NCI-H446 treated with DMSO at 0.1 percent for 48 hours (cell line): ENCODE data around the gene HSF5.
"Not testable (repeated sequence)": the region's sequence is repeated elsewhere in the genome, so short reads cannot be mapped to it uniquely, and the experiment has no call there.

Experiments
- DNase-seq: peaks from one replicate; lab custom pipeline; 2025; lab: John Stamatoyannopoulos, UW

The HSF5 gene

GRCh38 chr17:58481798-58482197 is 6.4 kb downstream of the HSF5 start:
- not testable (repeated sequence) for DNase-seq

DNA sequence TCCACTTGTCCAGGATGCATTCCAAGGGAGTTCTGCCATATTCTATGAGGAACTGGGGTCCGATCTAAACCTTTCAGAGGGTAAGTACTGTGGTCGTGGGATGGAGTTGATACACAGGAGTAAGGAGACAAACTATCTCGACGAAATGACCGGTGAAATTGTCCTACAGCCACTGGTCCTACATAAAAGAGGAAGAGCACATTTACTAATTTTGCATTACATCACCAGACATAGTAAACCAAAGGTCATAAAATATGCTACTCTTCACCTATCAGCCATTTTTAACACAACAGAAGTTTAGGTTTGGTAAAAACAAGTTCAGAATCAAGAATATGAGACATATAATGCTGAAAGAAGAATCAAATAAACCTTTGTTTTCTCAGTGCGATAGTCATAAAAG is 8.1 kb downstream of the HSF5 start:
- DNase-seq = no peak

DNA sequence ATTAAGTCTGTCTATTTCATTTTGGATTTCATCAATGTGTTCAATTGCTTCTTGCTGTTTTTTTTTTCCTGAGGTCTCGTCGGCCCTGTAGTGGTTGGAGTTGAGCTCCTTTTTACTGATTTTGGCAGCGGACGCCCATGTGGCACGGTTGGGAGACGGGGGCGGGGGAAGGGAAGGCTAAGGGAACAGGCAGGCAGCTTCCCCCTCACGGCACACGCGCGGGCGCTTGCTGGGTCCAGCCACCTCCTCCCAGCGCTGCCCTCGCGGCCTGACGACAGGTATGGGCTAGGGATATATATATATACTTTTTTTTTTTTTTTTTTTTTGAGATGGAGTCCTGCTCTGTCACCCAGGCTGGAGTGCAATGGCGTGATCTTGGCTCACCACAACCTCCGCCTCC is 11.4 kb downstream of the HSF5 start:
- DNase-seq = no peak

GRCh38 chr17:58475985-58476384 is 12.2 kb downstream of the HSF5 start:
- DNase-seq = no peak

DNA sequence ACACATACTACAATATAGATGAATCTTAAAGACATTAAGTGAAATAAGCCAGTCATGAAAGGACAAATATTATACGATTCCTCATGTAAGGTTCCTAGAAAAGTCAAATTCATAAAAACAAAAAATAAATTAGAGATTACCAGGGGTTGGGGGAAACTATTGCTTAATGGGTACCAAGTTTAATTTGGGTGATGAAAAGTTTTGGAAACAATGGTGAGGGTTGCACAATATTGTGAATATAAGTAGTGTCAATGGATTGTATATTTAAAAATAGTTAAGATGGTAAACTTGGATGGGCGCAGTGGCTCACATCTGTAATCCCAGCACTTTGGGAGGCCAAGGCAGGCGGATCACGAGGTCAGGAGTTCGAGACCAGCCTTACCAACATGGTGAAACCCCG is 17.9 kb downstream of the HSF5 start:
- DNase-seq = no peak

DNA sequence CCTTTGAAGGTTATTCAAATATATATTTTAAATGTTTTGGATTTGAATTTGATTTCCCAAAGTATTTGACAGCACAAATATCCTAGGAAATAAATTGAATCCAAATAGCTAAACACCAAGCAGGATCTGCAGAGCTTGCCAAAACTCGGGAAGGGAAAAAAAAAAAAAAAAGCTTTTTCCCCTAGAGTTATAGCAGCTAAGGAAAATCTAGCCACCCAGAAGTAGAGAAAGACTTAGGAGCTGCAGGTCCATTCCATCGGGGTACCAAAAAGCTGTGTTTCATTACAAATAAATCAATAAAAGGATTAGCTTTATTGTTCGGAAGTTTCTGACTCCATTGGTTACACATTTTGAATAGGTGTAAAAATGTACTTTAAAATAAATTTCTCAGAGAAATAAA is 19.3 kb downstream of the HSF5 start:
- no peak for DNase-seq

GRCh38 chr17:58455491-58455890 is 32.7 kb downstream of the HSF5 start:
- no peak for DNase-seq

GRCh38 chr17:58452738-58453137 is 35.5 kb downstream of the HSF5 start:
- DNase-seq = no peak

DNA sequence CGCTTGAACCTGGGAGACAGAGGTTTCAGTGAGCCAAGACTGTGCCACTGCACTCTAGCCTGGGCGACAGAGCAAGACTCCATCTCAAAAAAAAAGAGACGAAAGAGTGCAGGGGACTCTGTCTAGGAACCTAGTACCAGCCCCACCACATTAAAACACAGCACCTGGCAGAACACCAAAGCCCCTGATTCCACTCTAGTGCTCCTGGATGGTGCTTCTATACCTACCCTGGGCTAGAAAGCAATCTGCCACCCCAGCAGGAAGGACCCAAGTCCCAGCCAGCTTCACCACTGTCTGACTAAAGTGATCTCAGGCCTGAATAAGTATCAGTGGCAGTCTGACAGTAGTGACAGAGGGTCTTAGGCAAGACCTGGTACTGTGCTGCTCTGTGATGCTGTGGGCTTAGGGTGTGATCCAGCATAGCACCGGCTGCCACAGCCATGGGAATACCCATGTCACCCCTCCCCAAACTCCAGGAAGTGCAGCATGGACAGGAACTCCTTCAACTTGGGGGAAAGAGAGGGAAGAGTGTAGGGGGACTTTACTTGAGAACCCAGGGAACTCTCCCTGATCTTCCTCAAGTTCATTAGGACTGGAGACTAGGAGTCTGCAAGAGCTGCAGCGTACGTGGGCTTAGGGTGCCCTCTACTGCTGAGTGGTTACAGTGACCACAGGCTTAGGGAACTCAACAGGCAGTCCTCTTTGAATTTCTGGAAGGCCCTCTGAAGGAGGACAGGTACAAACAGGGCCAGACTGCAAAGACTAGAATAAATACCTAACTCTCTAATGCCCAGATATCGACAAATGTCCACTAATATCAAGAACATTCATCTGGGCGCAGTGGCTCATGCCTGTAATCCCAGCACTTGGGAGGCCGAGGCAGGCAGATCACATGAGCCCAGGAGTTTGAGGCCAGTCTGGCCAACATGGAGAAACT is 40.9 kb downstream of the HSF5 start:
- peak; percentile 40 for DNase-seq

- no peak for DNase-seq
Measured at GRCh38 chr17:58446086-58446485, 42.1 kb downstream of the HSF5 start.

DNA sequence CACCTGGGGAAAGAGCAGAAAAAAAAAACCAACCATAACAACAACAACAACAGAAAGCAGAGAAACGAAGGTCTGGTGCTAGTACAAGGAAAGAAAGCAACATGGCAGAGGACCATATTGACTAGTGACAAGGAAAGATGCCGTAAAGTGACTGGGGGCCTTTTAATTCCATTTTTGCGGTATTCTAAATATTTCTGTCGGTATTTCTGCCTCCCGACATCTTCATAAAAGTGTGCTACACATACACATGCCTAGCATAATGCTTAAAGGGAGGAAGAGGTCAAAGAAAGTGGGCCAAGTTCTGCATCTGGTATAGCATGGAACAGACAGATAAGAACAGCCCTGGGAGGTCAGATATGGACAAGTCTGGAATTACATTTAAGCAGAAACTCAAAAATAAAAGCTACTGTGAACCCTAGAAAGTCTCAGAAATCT is 51.4 kb downstream of the HSF5 start:
- DNase-seq = no peak

GRCh38 chr17:58436245-58436644 is 52.0 kb downstream of the HSF5 start:
- no peak for DNase-seq

GRCh38 chr17:58432806-58433573 is 55.2 kb downstream of the HSF5 start:
- DNase-seq = no peak

DNA sequence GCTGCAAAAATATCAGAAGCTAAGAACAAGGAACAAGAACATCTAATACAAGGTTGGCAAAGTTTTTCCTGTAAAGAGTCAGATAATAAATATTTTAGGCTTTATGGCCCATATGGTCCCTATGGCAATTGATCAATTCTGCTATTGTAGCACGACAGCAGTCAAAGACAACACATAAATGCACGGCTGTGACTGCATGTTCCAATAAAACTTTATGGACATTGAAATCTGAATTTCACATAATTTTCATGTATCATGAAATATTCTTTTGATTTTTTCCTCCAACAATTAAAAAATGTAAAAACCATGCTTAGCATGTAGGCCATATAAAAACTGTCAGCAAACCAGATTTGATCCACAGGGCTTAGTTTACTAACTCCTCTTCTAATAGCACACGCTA is 60.4 kb downstream of the HSF5 start:
- no peak for DNase-seq

DNA sequence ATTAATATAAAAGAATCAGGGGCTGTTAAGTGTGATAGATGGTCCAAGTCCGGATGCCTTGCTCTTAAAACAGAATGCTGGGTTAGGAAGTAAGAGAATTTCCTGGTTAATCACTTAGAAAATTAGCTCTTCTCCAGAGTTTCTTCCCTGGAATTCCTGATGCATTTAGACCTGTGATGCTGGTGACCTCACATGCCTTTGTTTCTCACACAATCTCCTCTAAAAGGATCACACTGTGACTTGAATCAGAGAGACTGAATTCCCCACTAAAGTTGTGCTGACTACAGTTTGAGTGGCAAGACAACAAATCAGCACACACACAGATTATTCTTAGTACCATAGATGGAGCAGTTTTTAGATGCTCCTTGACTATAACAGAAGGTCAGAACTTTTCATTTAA is 66.5 kb downstream of the HSF5 start:
- DNase-seq = no peak

DNA sequence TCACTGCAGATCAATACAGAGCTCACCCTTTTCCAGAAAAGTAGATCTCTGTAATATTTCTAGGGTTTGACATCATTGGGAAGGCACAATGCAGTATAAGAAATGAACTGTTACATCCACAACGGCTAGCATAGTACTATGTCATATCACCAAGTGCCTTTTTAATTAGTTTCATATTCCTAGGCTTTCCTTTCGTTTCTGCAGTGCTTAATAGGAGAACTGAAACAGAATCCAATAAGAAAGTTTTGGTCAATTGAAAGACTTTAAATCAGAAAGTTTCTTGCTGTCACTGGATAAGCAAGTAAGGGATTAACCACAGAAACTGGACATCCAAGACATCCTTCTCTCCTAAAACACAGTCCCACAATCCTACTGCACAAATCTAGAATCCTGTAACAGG is 67.4 kb downstream of the HSF5 start:
- no peak for DNase-seq

GRCh38 chr17:58417300-58418092 is 70.7 kb downstream of the HSF5 start, which contains the start of gene RNF43:
RNF43 (minus strand) TSS chr17:58417534; CDS start chr17:58415577, 1,957 bp downstream.
- DNase-seq = peak; percentile 30

DNA sequence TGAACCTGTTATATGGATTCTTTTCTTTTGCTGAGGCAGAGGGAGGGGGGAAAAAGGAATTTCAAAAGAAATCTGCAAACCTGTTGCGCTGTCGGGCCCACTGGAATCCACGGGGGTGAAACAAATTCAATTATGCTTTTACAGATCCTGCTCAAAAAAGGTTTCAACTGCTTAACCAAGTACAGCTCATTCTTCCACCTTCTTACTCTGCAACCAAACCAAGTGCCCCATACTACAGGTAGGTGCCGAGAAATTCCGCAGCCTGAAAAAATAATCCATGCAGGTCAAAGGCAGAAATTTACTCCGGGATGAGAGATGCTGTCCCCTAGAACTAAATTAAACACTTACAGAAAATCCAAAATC is 71.3 kb downstream of the HSF5 start:
- no peak for DNase-seq

DNA sequence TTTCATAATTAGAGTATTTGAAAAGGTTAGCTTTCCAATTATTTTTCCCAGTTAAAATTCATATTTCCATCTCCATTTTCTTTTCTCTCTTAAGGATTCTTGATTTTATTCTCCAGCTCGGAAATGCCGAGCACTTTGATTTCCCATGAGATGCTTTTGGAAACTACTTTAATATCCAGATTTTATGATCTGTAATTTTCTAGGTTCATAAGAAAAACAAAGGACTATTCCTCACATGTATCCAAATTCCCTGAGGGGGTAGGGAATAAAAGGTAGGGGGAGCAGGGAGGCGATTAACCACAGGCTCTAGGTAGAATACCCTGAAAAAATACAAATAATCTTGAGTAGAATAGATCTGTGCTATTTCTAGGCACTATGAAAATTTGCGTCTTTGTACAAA is 71.8 kb downstream of the HSF5 start:
- no peak for DNase-seq

- DNase-seq = no peak
Measured at GRCh38 chr17:58415371-58416055, 72.7 kb downstream of the HSF5 start.

DNA sequence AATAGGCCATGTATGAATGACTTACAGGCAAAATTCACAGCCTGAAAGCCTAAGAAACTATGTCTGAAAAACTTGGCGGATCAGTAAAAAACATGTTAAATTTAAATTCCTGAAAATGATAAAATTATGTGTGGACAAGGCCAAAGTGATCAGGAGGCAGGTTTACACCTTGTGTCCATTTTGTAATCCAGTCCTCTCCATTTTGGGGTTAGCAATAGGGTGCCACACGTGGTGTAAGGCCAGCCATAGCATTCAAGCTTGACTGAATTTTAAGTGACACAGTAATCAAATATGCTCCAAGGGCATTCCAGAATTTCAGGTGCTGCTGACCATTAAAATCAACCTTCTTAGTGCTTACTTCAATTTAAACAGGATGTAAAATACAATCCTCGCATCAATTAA is 73.6 kb downstream of the HSF5 start:
- no peak for DNase-seq

GRCh38 chr17:58413684-58414083 is 74.5 kb downstream of the HSF5 start:
- no peak for DNase-seq
